Activated CD4-positive, CD25-positive, alpha-beta regulatory T cell treated with anti-CD3 and anti-CD28 coated beads, Interleukin-2, amount 50 U/mL, for 72 hours (primary cell): ENCODE measurements around the gene GOLGA2.

ENCODE experiments used
- DNase-seq: peaks from one replicate; pipeline ENCODE4 v3.0.0; 2021

GOLGA2 gene

DNA sequence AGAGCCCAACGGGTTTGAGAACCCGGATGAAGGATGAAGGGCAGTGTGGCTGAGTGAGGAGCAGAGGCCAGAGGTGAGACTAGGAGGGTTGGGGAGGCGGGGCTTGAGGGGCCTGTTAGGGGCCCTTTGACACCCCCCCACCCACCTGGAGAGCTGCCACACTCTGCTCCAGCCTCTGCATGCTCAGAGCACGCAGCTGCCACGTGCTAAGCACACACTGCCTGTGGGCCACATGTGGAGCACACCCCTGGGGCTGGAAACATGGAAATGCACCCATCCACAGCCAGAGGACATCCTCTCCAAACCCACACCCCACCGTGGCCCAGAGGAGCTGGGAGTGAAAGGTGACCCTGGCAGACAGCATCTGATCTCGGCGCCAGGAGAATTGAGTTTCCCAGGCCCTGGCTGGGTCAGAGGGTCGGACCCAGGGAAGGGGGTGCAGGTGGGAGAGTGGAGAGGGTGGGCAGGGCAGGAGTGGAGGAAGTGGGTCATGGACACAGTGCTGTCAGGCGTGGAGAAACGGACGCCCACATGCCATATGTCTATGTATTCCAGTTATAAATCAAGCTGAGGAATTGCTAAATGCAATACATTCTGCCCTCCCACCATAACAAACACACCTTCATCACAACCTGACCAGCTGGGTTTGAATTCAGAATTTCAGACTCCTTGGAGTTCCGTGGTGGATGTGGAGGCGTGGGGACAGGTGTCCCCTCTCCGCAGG lies 66.7 kb downstream of the GOLGA2 start:
- no peak for DNase-seq

DNA sequence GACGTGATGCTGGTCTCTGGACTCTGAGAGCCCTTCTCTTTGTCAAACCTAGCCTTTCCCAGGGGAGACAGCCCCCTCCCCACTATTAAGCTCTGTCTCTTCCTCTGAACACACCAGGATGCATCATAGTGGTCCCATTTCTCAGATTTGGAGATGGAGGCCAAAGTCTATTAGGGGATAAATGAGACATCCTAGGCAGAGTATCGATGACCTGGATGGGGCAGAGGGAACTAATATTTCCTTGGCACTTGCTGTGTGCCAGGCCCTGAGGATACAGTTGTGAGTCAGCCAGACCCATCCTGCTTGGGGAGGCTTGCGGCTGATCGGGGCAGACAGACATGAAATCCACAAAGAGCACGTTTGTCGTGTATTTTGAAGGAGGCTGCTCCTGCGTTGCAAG lies 67.4 kb downstream of the GOLGA2 start:
- DNase-seq = no peak

DNA sequence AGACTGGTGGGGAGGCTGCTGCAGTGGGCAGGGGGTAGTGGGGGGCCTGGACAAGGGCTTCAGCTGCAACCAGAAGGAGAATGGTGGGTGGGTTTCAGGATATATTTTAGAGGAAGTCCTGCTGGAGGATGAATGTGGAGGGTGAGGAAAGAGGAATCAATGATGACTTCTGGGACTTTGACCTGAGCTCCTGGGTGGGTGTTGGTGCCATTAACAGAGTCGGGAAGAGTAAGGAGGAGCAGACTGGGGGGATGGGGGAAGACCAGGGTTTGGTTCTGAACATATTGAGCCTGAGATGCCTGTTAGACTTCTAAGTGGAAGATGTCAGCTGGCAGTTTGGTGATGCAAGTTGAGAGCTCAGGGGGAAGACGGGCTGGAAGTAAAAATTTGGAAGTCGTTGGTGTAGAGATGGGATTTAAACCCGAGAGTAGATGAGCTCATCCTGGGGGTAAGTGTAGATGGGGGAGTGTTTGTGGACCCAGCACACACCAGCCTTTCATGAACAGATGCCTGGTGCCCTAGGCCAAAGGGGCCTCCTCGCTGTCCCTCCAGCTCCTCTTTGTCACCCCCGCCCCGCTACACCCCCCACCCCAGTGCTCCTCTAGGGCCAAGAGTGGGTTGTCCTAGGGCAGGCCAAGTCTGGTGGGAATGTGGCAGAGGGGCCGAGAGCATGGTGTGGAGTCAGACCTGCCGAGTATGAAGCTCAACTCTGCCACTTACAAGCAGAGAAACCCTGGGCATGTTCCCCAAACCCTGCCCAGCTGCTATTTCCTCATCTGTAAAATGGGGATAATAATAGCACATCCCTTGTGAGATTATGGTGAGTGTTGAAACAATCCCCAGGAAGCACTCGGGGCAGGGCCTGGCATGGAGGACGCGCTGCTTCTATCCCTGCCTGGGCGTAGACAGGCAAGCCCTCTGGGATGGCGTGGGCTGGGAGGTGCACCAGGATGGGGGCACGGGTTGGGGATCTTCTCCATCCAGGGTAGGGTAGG lies 68.6 kb downstream of the GOLGA2 start:
- no peak for DNase-seq

DNA sequence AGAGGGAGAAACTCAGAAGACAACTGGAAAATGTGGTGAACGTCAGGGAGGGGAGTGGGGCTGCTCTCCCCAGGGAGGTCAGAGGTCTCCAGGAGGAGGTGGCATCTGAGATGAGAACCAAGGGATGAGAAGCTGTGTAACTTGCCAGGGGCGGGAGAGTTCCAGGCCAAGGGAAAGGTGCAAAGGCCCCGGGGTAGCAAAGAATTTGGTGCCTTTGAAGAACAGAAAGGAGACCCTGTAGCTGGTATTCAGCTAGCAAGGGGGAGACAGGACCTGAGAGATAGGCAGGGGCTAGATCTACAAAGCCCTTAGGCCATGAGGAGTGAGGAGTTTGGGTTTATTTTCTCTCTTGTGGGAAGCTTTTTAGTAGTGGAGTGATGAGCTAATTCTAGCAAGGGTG lies 69.3 kb downstream of the GOLGA2 start:
- no peak for DNase-seq
